Measurements from ENCODE around the gene CD33.

Gene CD33

DNA sequence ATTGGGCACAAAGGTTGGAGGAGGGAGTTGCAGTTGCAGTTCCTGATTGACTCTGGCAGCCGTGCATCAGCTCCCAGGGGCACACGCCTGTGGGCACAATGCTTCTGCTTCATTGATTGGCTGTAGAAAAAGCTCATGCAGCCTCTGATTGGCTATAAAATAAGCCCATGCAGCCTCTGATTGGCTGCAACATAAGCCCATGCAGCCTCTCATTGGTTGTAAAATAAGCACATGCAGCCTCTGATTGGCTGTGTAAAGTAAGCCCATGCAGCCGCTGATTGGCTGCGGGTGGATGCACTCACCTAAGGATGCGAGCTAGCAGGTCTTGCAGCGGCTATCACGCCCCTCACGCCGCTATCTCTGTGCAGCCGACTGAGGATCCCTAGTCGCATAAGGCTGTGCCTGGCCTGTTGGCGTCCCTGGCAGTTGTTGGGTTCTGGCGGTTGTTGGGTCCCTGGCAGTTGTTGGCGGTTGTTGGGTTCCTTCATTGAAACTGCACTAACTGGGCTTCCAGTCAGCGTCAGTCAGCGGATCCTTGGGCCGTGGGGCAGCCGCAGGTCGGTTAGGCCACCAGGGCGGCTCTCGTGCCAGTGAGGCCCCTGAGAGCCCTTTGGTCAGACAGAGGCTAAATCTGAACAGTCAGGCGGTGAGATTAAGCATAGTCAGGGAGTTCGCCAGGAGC lies 26.0 kb downstream of the CD33 start, which contains the start of gene SIGLECL1:
TSS of gene SIGLECL1 (plus strand) at position 295 of the 682 bp plus-strand sequence. CDS start 12,993 bp downstream, outside the sequence.
- Histone ChIP-seq H3K27ac (ENCODE audit: low read length) (no peak within 1 kb of the TSS), H3K4me1 (ENCODE audit: control insufficient read depth in 1 of 2, insufficient read depth in 2 of 2, low read length in 2 of 2) (no peaks in the 10 kb centered on the region), H3K27me3 (ENCODE audit: low read depth, low read length) (no peaks in the 10 kb centered on the region), H3K9me3 (ENCODE audit: control insufficient read depth in 1 of 2, low read length in 2 of 2) (no peaks in the 10 kb centered on the region), H3K4me3 (ENCODE audit: low read depth in 1 of 2, low read length in 2 of 2) (no peak within 1 kb of the TSS), H3K36me3 (ENCODE audit: control insufficient read depth in 1 of 2, insufficient read depth in 2 of 2, low read length in 2 of 2) (no peaks in the 10 kb centered on the region)

- Histone ChIP-seq H3K27ac (ENCODE audit: low read length) (no peak overlapping the region), H3K27me3 (ENCODE audit: low read depth, low read length) (no peaks in the 10 kb centered on the region), H3K9me3 (ENCODE audit: control insufficient read depth in 1 of 2, low read length in 2 of 2) (no peaks in the 10 kb centered on the region), H3K4me3 (ENCODE audit: low read depth in 1 of 2, low read length in 2 of 2) (no peak overlapping the region), H3K36me3 (ENCODE audit: control insufficient read depth in 1 of 2, insufficient read depth in 2 of 2, low read length in 2 of 2) (no peaks in the 10 kb centered on the region), H3K4me1 (ENCODE audit: control insufficient read depth in 1 of 2, insufficient read depth in 2 of 2, low read length in 2 of 2) (no peaks in the 10 kb centered on the region)
These were observed 26.6 kb downstream of the CD33 start for GRCh38 chr19:51251468-51251820.

- no peaks in the 10 kb centered on the region for H3K27me3 ChIP-seq (ENCODE audit: low read depth, low read length)
- H3K36me3 ChIP-seq (ENCODE audit: control insufficient read depth in 1 of 2, insufficient read depth in 2 of 2, low read length in 2 of 2) = no peaks in the 10 kb centered on the region
- no peak overlapping the region for H3K27ac ChIP-seq (ENCODE audit: low read length)
- H3K9me3 ChIP-seq (ENCODE audit: control insufficient read depth in 1 of 2, low read length in 2 of 2) = no peaks in the 10 kb centered on the region
- no peak overlapping the region for H3K4me3 ChIP-seq (ENCODE audit: low read depth in 1 of 2, low read length in 2 of 2)
- H3K4me1 ChIP-seq (ENCODE audit: control insufficient read depth in 1 of 2, insufficient read depth in 2 of 2, low read length in 2 of 2) = no peaks in the 10 kb centered on the region
These were observed 27.6 kb downstream of the CD33 start for GRCh38 chr19:51252306-51253079.

GRCh38 chr19:51253088-51253806 lies 28.4 kb downstream of the CD33 start:
- H3K4me1 ChIP-seq (ENCODE audit: control insufficient read depth in 1 of 2, insufficient read depth in 2 of 2, low read length in 2 of 2) = no peaks in the 10 kb centered on the region
- H3K9me3 ChIP-seq (ENCODE audit: control insufficient read depth in 1 of 2, low read length in 2 of 2) = no peaks in the 10 kb centered on the region
- H3K4me3 ChIP-seq (ENCODE audit: low read depth in 1 of 2, low read length in 2 of 2) = no peak overlapping the region
- H3K27ac ChIP-seq (ENCODE audit: low read length) = no peak overlapping the region
- H3K36me3 ChIP-seq (ENCODE audit: control insufficient read depth in 1 of 2, insufficient read depth in 2 of 2, low read length in 2 of 2) = no peaks in the 10 kb centered on the region
- no peaks in the 10 kb centered on the region for H3K27me3 ChIP-seq (ENCODE audit: low read depth, low read length)

DNA sequence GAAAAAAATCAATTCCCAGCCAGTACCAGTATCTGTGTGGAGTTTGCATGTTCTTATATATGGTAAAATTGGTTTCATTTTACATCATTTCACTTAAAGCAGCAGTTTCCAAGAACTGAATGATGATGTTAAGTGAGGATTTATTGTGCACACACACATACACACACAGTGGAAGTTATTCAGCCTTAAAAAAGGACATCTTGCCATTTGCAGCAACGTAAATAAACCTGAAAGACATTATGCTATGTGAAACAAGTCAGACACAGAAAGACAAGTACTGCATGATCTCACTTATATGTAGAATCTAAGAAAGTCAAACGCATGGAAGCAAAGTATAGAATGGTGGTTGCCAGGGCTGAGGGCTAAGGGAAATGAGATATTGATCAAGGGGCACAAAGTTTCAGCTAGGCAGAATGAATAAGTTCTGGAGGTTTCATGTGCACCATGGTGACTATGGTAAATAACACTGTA lies 31.3 kb downstream of the CD33 start:
- Histone ChIP-seq H3K36me3 (ENCODE audit: control insufficient read depth in 1 of 2, insufficient read depth in 2 of 2, low read length in 2 of 2) (no peaks in the 10 kb centered on the region), H3K4me1 (ENCODE audit: control insufficient read depth in 1 of 2, insufficient read depth in 2 of 2, low read length in 2 of 2) (no peaks in the 10 kb centered on the region), H3K27ac (ENCODE audit: low read length) (no peak overlapping the region), H3K4me3 (ENCODE audit: low read depth in 1 of 2, low read length in 2 of 2) (no peak overlapping the region), H3K27me3 (ENCODE audit: low read depth, low read length) (no peaks in the 10 kb centered on the region), H3K9me3 (ENCODE audit: control insufficient read depth in 1 of 2, low read length in 2 of 2) (no peaks in the 10 kb centered on the region)

- no peaks in the 10 kb centered on the region for H3K27me3 ChIP-seq (ENCODE audit: low read depth, low read length)
- H3K4me1 ChIP-seq (ENCODE audit: control insufficient read depth in 1 of 2, insufficient read depth in 2 of 2, low read length in 2 of 2) = no peaks in the 10 kb centered on the region
- no peaks in the 10 kb centered on the region for H3K9me3 ChIP-seq (ENCODE audit: control insufficient read depth in 1 of 2, low read length in 2 of 2)
- no peak overlapping the region for H3K4me3 ChIP-seq (ENCODE audit: low read depth in 1 of 2, low read length in 2 of 2)
- no peaks in the 10 kb centered on the region for H3K36me3 ChIP-seq (ENCODE audit: control insufficient read depth in 1 of 2, insufficient read depth in 2 of 2, low read length in 2 of 2)
- no peak overlapping the region for H3K27ac ChIP-seq (ENCODE audit: low read length)
These were observed 32.6 kb downstream of the CD33 start for GRCh38 chr19:51257471-51257870.

GRCh38 chr19:51258165-51259160 lies 33.6 kb downstream of the CD33 start:
- no peak overlapping the region for H3K27ac ChIP-seq (ENCODE audit: low read length)
- H3K4me3 ChIP-seq (ENCODE audit: low read depth in 1 of 2, low read length in 2 of 2) = no peak overlapping the region
- no peaks in the 10 kb centered on the region for H3K4me1 ChIP-seq (ENCODE audit: control insufficient read depth in 1 of 2, insufficient read depth in 2 of 2, low read length in 2 of 2)
- no peaks in the 10 kb centered on the region for H3K9me3 ChIP-seq (ENCODE audit: control insufficient read depth in 1 of 2, low read length in 2 of 2)
- H3K27me3 ChIP-seq (ENCODE audit: low read depth, low read length) = no peaks in the 10 kb centered on the region
- H3K36me3 ChIP-seq (ENCODE audit: control insufficient read depth in 1 of 2, insufficient read depth in 2 of 2, low read length in 2 of 2) = no peaks in the 10 kb centered on the region

DNA sequence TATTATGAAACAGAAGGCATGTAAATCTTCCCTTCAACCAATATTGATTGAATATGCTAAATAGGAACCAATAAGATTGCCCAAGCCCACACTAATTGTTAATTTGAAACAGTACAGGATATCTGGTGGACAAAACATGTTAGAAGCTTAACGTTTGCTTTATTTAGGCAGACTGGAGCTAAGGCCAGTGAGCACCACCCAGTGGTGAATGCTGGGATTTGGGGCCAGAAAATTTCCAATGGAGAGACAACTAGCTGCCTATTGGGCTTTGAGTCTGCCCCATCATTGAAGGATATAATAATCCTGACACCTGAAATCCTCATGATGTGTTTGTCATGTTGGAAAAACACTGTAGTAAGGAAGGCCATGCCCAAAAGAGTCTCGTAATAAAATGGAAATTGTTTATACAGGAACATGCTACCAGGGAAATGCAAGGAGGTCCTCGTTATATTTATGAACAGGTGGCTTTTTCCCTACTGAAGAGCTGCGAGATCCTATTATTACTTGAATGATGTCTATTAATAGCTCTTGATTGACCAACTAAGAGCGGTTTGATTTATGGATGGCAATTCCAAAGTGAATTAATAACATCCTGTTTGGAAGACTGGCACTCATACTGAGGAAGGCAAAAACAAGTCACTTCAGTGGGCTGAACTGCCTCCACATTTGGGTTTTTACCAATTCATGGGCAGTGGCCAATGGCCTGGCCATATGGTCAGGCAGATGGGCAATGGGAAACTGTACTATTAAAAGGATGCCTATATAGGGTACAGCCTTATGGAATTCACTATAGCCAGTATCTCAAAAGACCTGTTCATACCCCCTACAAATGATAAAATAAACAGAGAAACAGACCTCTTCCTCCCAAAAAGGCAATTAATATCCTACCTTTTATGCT lies 34.7 kb downstream of the CD33 start:
- Histone ChIP-seq H3K36me3 (ENCODE audit: control insufficient read depth in 1 of 2, insufficient read depth in 2 of 2, low read length in 2 of 2) (no peaks in the 10 kb centered on the region), H3K27me3 (ENCODE audit: low read depth, low read length) (no peaks in the 10 kb centered on the region), H3K4me1 (ENCODE audit: control insufficient read depth in 1 of 2, insufficient read depth in 2 of 2, low read length in 2 of 2) (no peaks in the 10 kb centered on the region), H3K27ac (ENCODE audit: low read length) (no peak overlapping the region), H3K4me3 (ENCODE audit: low read depth in 1 of 2, low read length in 2 of 2) (no peak overlapping the region), H3K9me3 (ENCODE audit: control insufficient read depth in 1 of 2, low read length in 2 of 2) (no peaks in the 10 kb centered on the region)

DNA sequence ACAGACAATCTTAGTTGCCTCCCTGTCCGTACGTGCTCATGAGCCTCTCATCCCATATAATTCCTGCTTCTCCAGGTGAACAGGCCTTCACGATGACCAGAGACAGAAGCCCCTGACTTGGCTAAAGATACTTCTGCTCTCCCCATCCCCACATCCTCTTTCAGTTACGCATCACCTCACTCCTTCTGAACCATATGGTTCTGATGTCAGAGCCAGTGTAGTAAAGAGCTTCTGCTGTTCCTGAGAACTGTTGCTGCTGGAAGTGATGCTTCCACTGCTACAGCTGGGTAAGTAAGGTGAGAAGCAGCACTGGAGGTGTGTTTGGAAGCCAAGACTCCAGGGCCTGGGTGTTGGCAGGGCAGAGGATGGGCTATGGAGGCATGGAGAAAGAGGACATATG lies 38.9 kb downstream of the CD33 start:
- no peak overlapping the region for H3K27ac ChIP-seq (ENCODE audit: low read length)
- no peaks in the 10 kb centered on the region for H3K36me3 ChIP-seq (ENCODE audit: control insufficient read depth in 1 of 2, insufficient read depth in 2 of 2, low read length in 2 of 2)
- H3K9me3 ChIP-seq (ENCODE audit: control insufficient read depth in 1 of 2, low read length in 2 of 2) = no peaks in the 10 kb centered on the region
- H3K4me3 ChIP-seq (ENCODE audit: low read depth in 1 of 2, low read length in 2 of 2) = no peak overlapping the region
- no peaks in the 10 kb centered on the region for H3K27me3 ChIP-seq (ENCODE audit: low read depth, low read length)
- no peaks in the 10 kb centered on the region for H3K4me1 ChIP-seq (ENCODE audit: control insufficient read depth in 1 of 2, insufficient read depth in 2 of 2, low read length in 2 of 2)

DNA sequence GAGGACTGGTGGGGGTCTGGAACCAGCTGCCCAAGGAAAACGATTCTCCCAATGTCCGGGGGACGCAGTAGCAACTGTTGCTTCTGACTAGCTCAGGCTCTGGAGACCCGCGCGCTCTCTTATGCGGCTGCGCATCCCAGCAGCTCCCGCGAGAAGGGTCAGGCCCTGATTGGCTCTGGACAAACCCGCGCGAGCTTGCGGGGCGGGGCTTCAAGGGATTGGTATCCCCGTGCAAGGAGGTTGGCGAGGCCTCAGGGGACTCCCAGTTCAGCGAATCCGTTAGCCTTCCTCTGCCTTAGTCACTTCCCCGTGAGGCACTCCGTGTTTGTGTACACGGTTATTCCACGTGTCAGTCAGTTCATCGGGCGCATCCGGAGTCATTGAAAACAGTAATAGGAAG lies 46.2 kb downstream of the CD33 start:
- Histone ChIP-seq H3K9me3 (ENCODE audit: control insufficient read depth in 1 of 2, low read length in 2 of 2) (no peaks in the 10 kb centered on the region), H3K4me1 (ENCODE audit: control insufficient read depth in 1 of 2, insufficient read depth in 2 of 2, low read length in 2 of 2) (no peaks in the 10 kb centered on the region), H3K4me3 (ENCODE audit: low read depth in 1 of 2, low read length in 2 of 2) (no peak overlapping the region), H3K27ac (ENCODE audit: low read length) (no peak overlapping the region), H3K36me3 (ENCODE audit: control insufficient read depth in 1 of 2, insufficient read depth in 2 of 2, low read length in 2 of 2) (no peaks in the 10 kb centered on the region), H3K27me3 (ENCODE audit: low read depth, low read length) (no peaks in the 10 kb centered on the region)

Measured in muscle layer of duodenum (tissue), 2 donors.